ENCODE results near the gene TSPAN4.

TSPAN4 gene

DNA sequence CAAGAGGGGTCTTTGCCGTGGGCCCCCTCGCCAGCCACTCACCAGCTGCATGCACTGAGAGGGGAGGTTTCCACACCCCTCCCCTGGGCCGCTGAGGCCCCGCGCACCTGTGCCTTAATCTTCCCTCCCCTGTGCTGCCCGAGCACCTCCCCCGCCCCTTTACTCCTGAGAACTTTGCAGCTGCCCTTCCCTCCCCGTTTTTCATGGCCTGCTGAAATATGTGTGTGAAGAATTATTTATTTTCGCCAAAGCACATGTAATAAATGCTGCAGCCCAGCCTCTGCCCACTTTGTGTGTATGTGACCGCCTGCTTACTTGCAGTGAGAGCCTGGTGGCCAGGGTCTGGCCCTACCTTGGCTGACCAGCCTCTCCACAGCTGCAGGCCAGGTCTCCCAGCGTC is 17.7 kb upstream of the TSPAN4 start:
- Histone ChIP-seq H3K9me3 (ENCODE audit: insufficient read depth, low read length, severe bottlenecking) (no peaks in the 10 kb centered on the region), H3K27ac (ENCODE audit: low read length) (no peak overlapping the region), H4K20me1 (ENCODE audit: insufficient read depth, low read length) (peaks cover 46% of the 10 kb centered on the region), H3K4me3 (ENCODE audit: low read depth in 1 of 2, low read length in 2 of 2) (no peak overlapping the region), H3K9ac (ENCODE audit: low read depth, low read length) (no peak overlapping the region), H2AFZ (ENCODE audit: low read depth, low read length) (no peak overlapping the region), H3K4me2 (ENCODE audit: insufficient read depth, low read length) (no peak overlapping the region), H3K4me1 (ENCODE audit: insufficient read depth, low read length) (peaks cover 37% of the 10 kb centered on the region), H3K27me3 (ENCODE audit: insufficient read depth, low read length, poor library complexity) (peaks cover 40% of the 10 kb centered on the region), H3K36me3 (ENCODE audit: insufficient read depth, low read length) (peaks cover 39% of the 10 kb centered on the region), H3K79me2 (ENCODE audit: insufficient read depth, low read length) (peaks cover 20% of the 10 kb centered on the region)
- ATAC-seq (ENCODE audit: insufficient read depth, low read depth) (no peak), DNase-seq (no peak)
- TF ChIP-seq, protein P1, sequence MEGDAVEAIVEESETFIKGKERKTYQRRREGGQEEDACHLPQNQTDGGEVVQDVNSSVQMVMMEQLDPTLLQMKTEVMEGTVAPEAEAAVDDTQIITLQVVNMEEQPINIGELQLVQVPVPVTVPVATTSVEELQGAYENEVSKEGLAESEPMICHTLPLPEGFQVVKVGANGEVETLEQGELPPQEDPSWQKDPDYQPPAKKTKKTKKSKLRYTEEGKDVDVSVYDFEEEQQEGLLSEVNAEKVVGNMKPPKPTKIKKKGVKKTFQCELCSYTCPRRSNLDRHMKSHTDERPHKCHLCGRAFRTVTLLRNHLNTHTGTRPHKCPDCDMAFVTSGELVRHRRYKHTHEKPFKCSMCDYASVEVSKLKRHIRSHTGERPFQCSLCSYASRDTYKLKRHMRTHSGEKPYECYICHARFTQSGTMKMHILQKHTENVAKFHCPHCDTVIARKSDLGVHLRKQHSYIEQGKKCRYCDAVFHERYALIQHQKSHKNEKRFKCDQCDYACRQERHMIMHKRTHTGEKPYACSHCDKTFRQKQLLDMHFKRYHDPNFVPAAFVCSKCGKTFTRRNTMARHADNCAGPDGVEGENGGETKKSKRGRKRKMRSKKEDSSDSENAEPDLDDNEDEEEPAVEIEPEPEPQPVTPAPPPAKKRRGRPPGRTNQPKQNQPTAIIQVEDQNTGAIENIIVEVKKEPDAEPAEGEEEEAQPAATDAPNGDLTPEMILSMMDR (IDR thresholded peaks at IDR 0.05; ENCODE audit: borderline replicate concordance, extremely low read depth, low read length, poor library complexity, severe bottlenecking): no peak
- no peak for TF ChIP-seq EZH2 (IDR thresholded peaks at IDR 0.05; ENCODE audit: borderline replicate concordance, low read depth, low read length, severe bottlenecking)

DNA sequence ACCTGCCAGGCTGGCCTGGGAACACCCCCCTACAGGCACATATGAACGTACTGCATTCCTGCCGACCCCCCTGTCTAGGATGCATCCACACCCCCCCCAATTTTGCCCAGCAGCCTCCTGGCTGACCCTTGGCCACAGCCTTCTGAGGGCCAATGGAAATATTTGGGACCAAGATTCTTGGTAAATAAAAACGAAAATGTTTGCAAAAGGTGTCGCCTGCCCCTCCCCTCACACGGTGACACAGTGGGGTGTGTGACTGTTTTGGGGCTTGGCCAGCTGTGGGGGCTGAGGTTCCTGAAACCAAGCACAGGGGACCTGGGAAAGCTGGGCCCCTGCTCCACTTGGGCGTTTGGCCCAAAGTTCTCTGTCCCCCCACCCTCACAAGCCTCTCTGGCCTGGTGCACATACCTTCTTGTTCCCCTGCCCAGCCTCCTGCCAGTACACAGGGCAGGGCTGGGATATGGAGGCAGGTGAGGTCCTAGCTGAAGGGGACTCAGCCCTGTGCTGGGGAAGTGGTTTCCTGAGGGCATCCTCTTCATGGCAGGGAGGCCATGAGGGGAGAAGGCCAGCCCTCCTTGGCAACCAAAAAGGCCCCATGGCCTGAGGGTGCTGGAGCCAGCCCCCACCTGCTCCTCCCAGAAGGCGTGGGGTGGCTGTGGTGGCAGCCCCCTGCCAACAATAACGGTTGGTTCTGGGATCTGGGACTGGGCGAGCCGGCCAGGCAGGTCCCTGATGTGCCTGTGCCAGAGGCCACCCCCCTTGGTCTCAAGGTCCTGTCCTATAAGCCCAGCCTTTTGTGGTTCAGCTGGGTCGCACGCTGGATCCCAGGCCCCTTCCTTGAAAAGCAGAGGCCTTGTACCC is 17.1 kb upstream of the TSPAN4 start:
- Histone ChIP-seq H3K4me2 (ENCODE audit: insufficient read depth, low read length) (peak overlapping the region; percentile 80), H2AFZ (ENCODE audit: low read depth, low read length) (no peak overlapping the region), H3K79me2 (ENCODE audit: insufficient read depth, low read length) (peaks cover 14% of the 10 kb centered on the region), H4K20me1 (ENCODE audit: insufficient read depth, low read length) (peaks cover 41% of the 10 kb centered on the region), H3K9ac (ENCODE audit: low read depth, low read length) (no peak overlapping the region), H3K36me3 (ENCODE audit: insufficient read depth, low read length) (peaks cover 39% of the 10 kb centered on the region), H3K9me3 (ENCODE audit: insufficient read depth, low read length, severe bottlenecking) (no peaks in the 10 kb centered on the region), H3K4me1 (ENCODE audit: insufficient read depth, low read length) (peaks cover 30% of the 10 kb centered on the region), H3K27me3 (ENCODE audit: insufficient read depth, low read length, poor library complexity) (peaks cover 41% of the 10 kb centered on the region), H3K4me3 (ENCODE audit: low read depth in 1 of 2, low read length in 2 of 2) (no peak overlapping the region), H3K27ac (ENCODE audit: low read length) (no peak overlapping the region)
- DNase-seq (no peak), ATAC-seq (ENCODE audit: insufficient read depth, low read depth) (no peak)
- no peak for TF ChIP-seq EZH2 (IDR thresholded peaks at IDR 0.05; ENCODE audit: borderline replicate concordance, low read depth, low read length, severe bottlenecking)
- TF ChIP-seq, protein P1 (IDR thresholded peaks at IDR 0.05; ENCODE audit: borderline replicate concordance, extremely low read depth, low read length, poor library complexity, severe bottlenecking): no peak

DNA sequence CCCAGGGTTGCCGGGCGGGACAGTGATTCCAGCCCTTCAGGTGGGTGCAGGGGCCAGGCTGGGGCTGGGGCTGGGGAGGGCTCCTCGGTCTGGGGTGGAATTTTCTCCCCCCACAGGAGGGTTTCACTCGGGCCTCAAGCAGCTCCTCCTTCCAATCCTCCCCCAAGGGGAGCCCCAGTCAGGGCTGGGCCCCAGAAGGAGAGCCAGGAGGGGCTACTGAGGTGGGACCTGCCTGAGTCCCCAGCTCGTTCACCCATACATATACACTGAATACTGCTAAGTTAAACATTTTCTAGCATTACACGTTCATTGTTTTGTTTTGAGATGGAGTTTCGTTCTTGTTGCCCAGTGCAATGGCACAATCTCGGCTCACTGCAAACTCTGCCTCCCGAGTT is 16.4 kb upstream of the TSPAN4 start:
- no peak overlapping the region for H3K27ac ChIP-seq (ENCODE audit: low read length)
- ATAC-seq (ENCODE audit: insufficient read depth, low read depth) (no peak), DNase-seq (no peak)
- H3K9me3 ChIP-seq (ENCODE audit: insufficient read depth, low read length, severe bottlenecking): no peaks in the 10 kb centered on the region
- TF ChIP-seq, protein P1 (IDR thresholded peaks at IDR 0.05; ENCODE audit: borderline replicate concordance, extremely low read depth, low read length, poor library complexity, severe bottlenecking): no peak
- TF ChIP-seq EZH2 (IDR thresholded peaks at IDR 0.05; ENCODE audit: borderline replicate concordance, low read depth, low read length, severe bottlenecking): no peak
- peaks cover 24% of the 10 kb centered on the region for H3K4me1 ChIP-seq (ENCODE audit: insufficient read depth, low read length)
- peaks cover 47% of the 10 kb centered on the region for H3K27me3 ChIP-seq (ENCODE audit: insufficient read depth, low read length, poor library complexity)
- peak overlapping the region; percentile 80 for H3K4me2 ChIP-seq (ENCODE audit: insufficient read depth, low read length)
- H3K36me3 ChIP-seq (ENCODE audit: insufficient read depth, low read length): peaks cover 35% of the 10 kb centered on the region
- H3K79me2 ChIP-seq (ENCODE audit: insufficient read depth, low read length): peaks cover 7% of the 10 kb centered on the region
- H3K9ac ChIP-seq (ENCODE audit: low read depth, low read length): peak overlapping the region; percentile 48; the same call in 1 of the 2 replicates
- peak overlapping the region in 1 of 2 experiments; percentile 4; a peak in 1 of 4 replicates for H3K4me3 ChIP-seq (ENCODE audit: low read depth in 1 of 2, low read length in 2 of 2)
- peaks cover 35% of the 10 kb centered on the region for H4K20me1 ChIP-seq (ENCODE audit: insufficient read depth, low read length)
- H2AFZ ChIP-seq (ENCODE audit: low read depth, low read length): no peak overlapping the region

All from DND-41 (cell line).